ENCODE measurements around the gene CACNA2D4. TPM values are rescaled to one million over a fixed set of nuclear protein-coding genes. Genes with fewer than 3 reads are reported as not detected.

CACNA2D4 gene
- total and polyA plus RNA-seq, 12 donors = 0.54 to 9.1 (median 3.1) TPM

GRCh38 chr12:1800401-1801302 lies 117.8 kb downstream of the CACNA2D4 start:
- no peaks in the 10 kb centered on the region for H3K36me3 ChIP-seq (replicated peaks in 1 of 2)
- 72 to 77% (median 74%) methylated on average over 2 to 14 of the region's 14 CpGs for WGBS, 4 donors
- H3K9me3 ChIP-seq (replicated peaks in 1 of 3) = no peaks in the 10 kb centered on the region
- peaks cover 9 to 11% of the 10 kb centered on the region in 2 donors for H3K4me1 ChIP-seq (replicated peaks in 1 of 2)
- TF ChIP-seq CTCF (IDR thresholded peaks at IDR 0.05) (peak in 3 of 6 experiments; percentile 47 to 70 (median 54)), POLR2A (IDR thresholded peaks at IDR 0.05) (no peak)
- H3K27ac ChIP-seq = peak overlapping the region in 1 of 5 donors; percentile 35
- intact Hi-C loops (cut with DNase I) = no loop called here
- H3K4me3 ChIP-seq = no peak overlapping the region
- DNase-seq = peak in 6 of 7 donors; percentile 24 to 86 (median 44)
- H3K27me3 ChIP-seq = no peaks in the 10 kb centered on the region

- intact Hi-C loops (cut with DNase I) = loop anchor here (5.0 to 10.0 kb wide), 3 partner anchors 232 to 785 kb away; no protein-coding TSS in a partner anchor
- no peaks in the 10 kb centered on the region for H3K36me3 ChIP-seq (replicated peaks in 1 of 2)
- no peaks in the 10 kb centered on the region for H3K9me3 ChIP-seq (replicated peaks in 1 of 3)
- DNase-seq = peak in 3 of 7 donors; percentile 12 to 48 (median 15)
- peaks cover 13 to 18% of the 10 kb centered on the region in 2 donors for H3K4me1 ChIP-seq (replicated peaks in 1 of 2)
- H3K4me3 ChIP-seq = no peak overlapping the region
- TF ChIP-seq CTCF (IDR thresholded peaks at IDR 0.05) (no peak), POLR2A (IDR thresholded peaks at IDR 0.05) (no peak)
- 79 to 83% (median 80%) methylated on average over 5 to 12 of the region's 12 CpGs for WGBS, 4 donors
- no peak overlapping the region for H3K27ac ChIP-seq
- no peaks in the 10 kb centered on the region for H3K27me3 ChIP-seq
Measured at GRCh38 chr12:1799882-1800400, 118.5 kb downstream of the CACNA2D4 start.

GRCh38 chr12:1799051-1799881 lies 119.2 kb downstream of the CACNA2D4 start:
- WGBS, 4 donors = 91 to 94% (median 92%) methylated on average over 13 to 21 of the region's 21 CpGs
- TF ChIP-seq CTCF (IDR thresholded peaks at IDR 0.05) = no peak
- no peak for TF ChIP-seq POLR2A (IDR thresholded peaks at IDR 0.05)
- peaks cover 11 to 18% of the 10 kb centered on the region in 2 donors for H3K4me1 ChIP-seq (replicated peaks in 1 of 2)
- H3K27me3 ChIP-seq = no peaks in the 10 kb centered on the region
- no peaks in the 10 kb centered on the region for H3K36me3 ChIP-seq (replicated peaks in 1 of 2)
- no peaks in the 10 kb centered on the region for H3K9me3 ChIP-seq (replicated peaks in 1 of 3)
- H3K27ac ChIP-seq = no peak overlapping the region
- DNase-seq = peak in 5 of 7 donors; percentile 6 to 49 (median 16)
- intact Hi-C loops (cut with DNase I) = loop anchor here (5.0 to 10.0 kb wide), 3 partner anchors 233 to 786 kb away; no protein-coding TSS in a partner anchor
- no peak overlapping the region for H3K4me3 ChIP-seq

All from adrenal gland (tissue), 12 donors.